GM11168 (cell line): ENCODE data around the gene WEE2.
"Not testable (repeated sequence)": the region's sequence is repeated elsewhere in the genome, so short reads cannot be mapped to it uniquely, and the experiment has no call there.

Experiments
- in situ Hi-C: fragments of 300-500 bp; cut with MboI; formaldehyde crosslinking; loops from one replicate; pipeline ENCODE4 v1.12.0; 2022; ENCODE audit warnings: low sequenced_read_pairs; ENCODE audit not compliant: unreplicated experiment

The WEE2 gene

GRCh38 chr7:141710301-141710700 lies 2.1 kb downstream of the WEE2 start:
- in situ Hi-C loops = no loop called here

- in situ Hi-C loops = no loop called here
Measured at GRCh38 chr7:141712603-141713255, 4.6 kb downstream of the WEE2 start.

DNA sequence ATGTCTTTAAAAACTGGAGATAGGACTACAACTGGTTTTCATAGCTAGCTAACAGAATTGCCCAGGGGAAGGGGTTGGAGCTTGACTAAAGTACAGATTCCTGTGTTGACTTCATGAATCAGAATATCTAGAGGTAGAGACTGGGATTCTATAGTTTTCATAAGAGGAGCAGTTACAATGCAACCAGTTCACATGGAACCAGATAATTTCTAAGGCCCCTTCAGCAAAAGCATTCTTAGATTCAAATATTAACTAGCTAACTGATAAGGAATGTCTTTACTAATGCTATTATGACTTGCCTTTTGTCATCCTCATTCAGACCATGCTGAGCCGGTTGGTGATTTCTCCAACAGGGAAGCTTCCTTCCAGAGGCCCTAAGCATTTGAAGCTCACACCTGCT lies 5.7 kb downstream of the WEE2 start:
- in situ Hi-C loops = no loop called here

- in situ Hi-C loops = no loop called here
Measured at GRCh38 chr7:141714571-141714970, 6.4 kb downstream of the WEE2 start.

DNA sequence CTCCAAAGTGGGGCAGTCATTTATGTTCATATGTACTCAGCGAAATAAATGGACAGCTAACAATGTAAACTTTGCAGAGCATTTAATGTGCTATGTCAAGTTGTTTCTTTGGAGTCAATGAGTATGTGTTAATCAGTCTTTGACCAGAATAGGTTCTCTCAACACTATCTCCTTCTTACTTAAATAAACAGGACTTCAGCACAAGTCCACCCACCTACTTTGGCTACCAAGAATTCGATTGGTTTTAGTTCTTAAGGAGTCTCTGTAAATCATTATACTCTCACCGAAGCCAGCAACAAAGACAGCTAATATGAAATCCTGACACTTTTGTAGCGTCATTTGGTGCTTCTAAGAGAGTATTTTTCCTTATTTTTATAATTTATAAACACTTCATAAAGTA lies 6.9 kb downstream of the WEE2 start:
- in situ Hi-C loops = no loop called here

DNA sequence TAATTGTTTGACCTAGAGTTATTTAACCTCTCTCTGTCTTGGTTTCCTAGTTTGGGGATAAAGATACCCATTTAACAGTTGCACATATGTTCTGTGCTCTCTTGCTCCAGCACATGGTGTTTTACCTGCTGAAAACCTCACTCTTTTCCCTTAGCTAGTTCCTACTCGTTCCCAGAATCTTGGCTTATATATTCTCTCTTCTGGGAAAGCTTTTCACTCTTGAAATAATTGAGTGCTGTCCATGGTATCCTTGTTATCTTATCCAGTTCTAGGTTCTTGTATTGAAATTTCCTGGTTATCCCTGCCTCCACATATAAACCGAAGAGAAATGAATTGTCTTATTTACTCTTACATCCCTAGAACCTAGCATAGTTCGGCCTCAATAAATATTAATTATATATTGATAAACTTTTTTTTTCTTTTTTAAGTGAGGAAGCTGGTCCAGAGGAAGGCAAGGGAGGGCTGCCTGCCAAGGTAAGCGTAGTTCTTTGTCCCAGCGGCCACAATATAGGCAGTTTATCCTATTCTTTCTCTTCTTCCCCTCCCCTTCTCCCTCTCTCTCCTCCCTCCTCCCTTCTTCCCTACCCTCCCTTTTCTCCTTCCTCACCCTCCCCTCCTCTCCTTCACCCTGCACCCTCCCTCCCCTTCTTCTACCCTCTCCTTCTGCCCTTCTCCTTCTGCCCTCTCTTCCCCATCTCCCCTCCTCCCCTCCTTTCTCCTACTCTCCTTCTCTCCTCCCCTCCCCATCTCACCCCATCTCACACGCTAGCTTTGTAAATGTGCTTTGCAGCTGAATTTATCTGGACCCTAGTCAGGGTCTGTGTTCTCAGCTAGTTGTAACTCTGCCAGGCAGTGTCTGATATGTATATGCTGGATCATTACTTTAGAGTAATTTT lies 7.9 kb downstream of the WEE2 start:
- in situ Hi-C loops = no loop called here

GRCh38 chr7:141717450-141717849 lies 9.3 kb downstream of the WEE2 start:
- in situ Hi-C loops = no loop called here

DNA sequence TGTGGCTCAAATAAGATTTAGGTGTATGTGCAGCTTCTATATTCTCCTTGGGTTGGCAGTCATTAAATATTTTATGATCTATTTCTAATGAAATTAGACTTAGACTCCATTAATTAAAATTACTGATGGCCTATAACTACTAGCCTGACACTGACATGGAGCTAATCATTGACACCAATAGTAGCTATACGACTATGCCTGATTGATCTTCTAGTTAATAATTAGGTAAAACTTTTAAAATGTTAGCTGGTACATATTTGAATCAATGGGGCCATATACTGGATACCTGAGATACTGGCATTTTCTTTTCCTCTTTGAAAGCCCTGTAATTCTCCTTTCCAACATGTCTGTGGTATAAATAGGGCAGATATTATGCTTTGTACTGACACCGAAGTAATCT lies 14.4 kb downstream of the WEE2 start:
- in situ Hi-C loops = no loop called here

DNA sequence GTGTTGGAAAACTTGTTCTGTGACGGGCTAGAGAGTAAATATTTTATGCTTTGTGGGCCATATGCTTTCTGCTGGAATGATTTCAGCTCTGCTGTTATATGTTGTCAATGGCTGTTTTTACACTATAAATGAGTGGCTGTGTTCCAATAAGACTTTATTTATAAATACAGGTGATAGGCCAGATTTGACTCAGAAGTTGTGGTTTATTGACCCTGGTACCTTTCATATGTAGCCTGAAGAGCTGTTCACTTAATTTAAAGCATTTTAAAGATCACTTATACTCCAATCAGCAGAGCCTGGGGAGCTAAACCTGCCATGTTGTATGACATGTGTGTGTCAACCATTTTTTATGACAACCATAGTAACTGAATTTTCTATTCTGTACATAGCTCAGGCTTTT lies 20.9 kb downstream of the WEE2 start:
- in situ Hi-C loops = no loop called here

GRCh38 chr7:141731476-141732149 lies 23.5 kb downstream of the WEE2 start:
- in situ Hi-C loops = no loop called here

GRCh38 chr7:141737118-141737835 lies 29.1 kb downstream of the WEE2 start:
- in situ Hi-C loops = no loop called here

- in situ Hi-C loops = no loop called here
Measured at GRCh38 chr7:141737836-141738591, 29.9 kb downstream of the WEE2 start, which contains the start of gene SSBP1. Gene SSBP1, plus strand, starts transcription at chr7:141738358. Its CDS starts 809 bp downstream, at chr7:141739167.

GRCh38 chr7:141738592-141739013 lies 30.4 kb downstream of the WEE2 start:
- in situ Hi-C loops = no loop called here

DNA sequence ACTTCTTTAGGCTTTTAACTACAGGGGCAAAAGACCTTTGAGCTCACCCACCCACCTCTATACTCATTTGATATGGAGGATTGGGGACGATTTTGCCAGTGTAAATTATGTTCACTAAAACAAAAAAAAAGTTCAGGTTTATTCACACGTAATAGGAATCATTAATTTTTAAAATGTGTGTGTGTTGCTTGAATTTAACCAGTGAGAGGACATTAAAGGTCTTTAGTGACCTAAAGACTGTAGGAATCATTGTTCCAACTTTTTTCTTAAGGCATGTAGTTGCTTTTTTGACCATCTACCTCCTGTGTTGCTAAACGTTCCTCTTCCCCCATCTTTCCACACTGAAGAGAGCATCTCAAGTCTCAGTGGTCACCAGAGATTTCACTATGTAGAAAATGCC lies 31.1 kb downstream of the WEE2 start:
- in situ Hi-C loops = no loop called here

GRCh38 chr7:141742229-141742628 lies 34.1 kb downstream of the WEE2 start:
- in situ Hi-C loops = no loop called here

DNA sequence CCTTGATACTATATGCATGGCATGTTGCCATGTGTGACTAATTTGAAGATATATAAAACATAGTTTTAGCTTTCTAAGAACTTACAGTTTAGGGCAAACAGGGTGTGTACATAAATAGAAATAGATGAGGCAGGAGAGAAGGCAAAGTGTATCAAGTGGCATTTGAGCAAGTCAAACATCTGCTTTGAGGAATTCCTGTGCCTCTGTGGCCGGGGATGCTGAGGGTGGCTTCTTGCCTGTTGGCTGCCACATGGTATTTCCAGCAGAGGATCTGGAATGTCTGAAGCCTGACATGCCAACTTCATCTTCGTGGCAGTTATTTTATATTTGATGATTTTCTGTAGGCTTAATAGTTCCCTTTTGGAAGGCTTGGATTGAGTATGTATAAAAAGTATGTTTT lies 36.0 kb downstream of the WEE2 start:
- in situ Hi-C loops = no loop called here

DNA sequence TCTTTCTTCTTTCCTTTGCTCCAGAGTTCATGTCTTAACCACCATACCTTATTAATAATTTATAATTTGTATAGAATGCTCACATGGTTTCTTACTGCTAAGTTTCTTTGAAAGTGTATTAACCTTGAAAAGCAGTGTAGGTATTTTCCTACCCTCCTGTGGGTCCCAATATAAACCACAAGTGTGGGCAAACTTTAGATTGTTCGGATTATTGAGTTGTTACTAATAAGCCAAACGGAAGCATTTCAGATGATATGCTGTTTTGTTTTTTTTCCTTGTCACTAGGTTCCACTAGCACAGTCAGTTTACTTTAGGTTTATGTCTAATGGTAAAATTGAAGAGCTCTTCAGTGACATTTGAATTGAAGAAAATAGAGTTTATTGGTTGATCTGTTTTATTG lies 40.2 kb downstream of the WEE2 start:
- in situ Hi-C loops = no loop called here

GRCh38 chr7:141751904-141752303 lies 43.8 kb downstream of the WEE2 start:
- in situ Hi-C loops = not testable (repeated sequence)

DNA sequence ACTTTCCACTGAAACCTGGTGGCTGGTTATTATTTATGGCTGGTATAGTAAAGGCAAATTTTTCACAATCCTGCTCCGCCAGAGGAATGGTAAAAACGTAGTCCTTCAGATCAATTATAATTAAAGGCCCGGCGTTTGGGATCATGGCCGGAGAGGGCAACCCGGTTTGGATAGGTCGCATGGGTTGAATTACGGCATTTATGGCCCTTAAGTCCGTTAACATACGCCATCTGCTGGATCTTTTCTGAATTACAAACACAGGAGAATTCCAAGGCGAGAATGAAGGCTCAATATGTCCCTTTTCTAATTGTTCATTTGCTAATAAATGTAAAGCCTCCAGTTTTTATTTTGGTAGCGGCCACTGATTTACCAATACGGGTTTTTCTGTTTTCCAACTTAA lies 44.5 kb downstream of the WEE2 start:
- in situ Hi-C loops = no loop called here

- in situ Hi-C loops = no loop called here
Measured at GRCh38 chr7:141754939-141755338, 46.8 kb downstream of the WEE2 start.
